ENCODE measurements around the gene ASPHD2. TPM values are rescaled to one million over a fixed set of nuclear protein-coding genes. Genes with fewer than 3 reads are reported as not detected.

The ASPHD2 gene
- total RNA-seq, 1 experiment from 2014 or later = 1.4 TPM

- Histone ChIP-seq H3K4me3 (ENCODE audit: low read depth, low read length, poor library complexity, severe bottlenecking) (no peak overlapping the region), H3K4me1 (ENCODE audit: insufficient read depth, low read length, poor library complexity, severe bottlenecking) (no peaks in the 10 kb centered on the region), H3K9me3 (ENCODE audit: low read depth, low read length, poor library complexity, severe bottlenecking) (no peaks in the 10 kb centered on the region), H3K27ac (ENCODE audit: low read depth, low read length, poor library complexity, severe bottlenecking) (no peak overlapping the region), H3K27me3 (replicated peaks; ENCODE audit: insufficient read depth, low read depth, low read length, poor library complexity) (no peaks in the 10 kb centered on the region), H3K36me3 (ENCODE audit: insufficient read depth, low read length, poor library complexity, severe bottlenecking) (no peaks in the 10 kb centered on the region)
- intact Hi-C loops (cut with micrococcal nuclease; ENCODE audit: unreplicated experiment) = no loop called here
- TF ChIP-seq EZH2 (IDR thresholded peaks at IDR 0.05; ENCODE audit: borderline replicate concordance, low read depth, low read length, poor library complexity, severe bottlenecking) = no peak
- no peak for TF ChIP-seq CTCF (conservative IDR thresholded peaks at IDR 0.05; ENCODE audit: low read depth, low read length)
- ChIA-PET CTCF (no interaction called here), POLR2A (ENCODE audit: low non-redundant PET) (no interaction called here)
- BruUV-seq (replicated peaks) = no TSS peak
- no peak for DNase-seq (ENCODE audit: low spot score)
Observed at GRCh38 chr22:26394777-26395176, 34.3 kb upstream of the ASPHD2 start.

- POLR2A ChIA-PET (ENCODE audit: low non-redundant PET) = no interaction called here
Observed at GRCh38 chr22:26395926-26396325, 33.1 kb upstream of the ASPHD2 start.

GRCh38 chr22:26398741-26399153 lies 30.3 kb upstream of the ASPHD2 start:
- Histone ChIP-seq H3K27me3 (replicated peaks; ENCODE audit: insufficient read depth, low read depth, low read length, poor library complexity) (no peaks in the 10 kb centered on the region), H3K27ac (ENCODE audit: low read depth, low read length, poor library complexity, severe bottlenecking) (no peak overlapping the region), H3K9me3 (ENCODE audit: low read depth, low read length, poor library complexity, severe bottlenecking) (no peaks in the 10 kb centered on the region), H3K4me1 (ENCODE audit: insufficient read depth, low read length, poor library complexity, severe bottlenecking) (no peaks in the 10 kb centered on the region), H3K4me3 (ENCODE audit: low read depth, low read length, poor library complexity, severe bottlenecking) (no peak overlapping the region), H3K36me3 (ENCODE audit: insufficient read depth, low read length, poor library complexity, severe bottlenecking) (no peaks in the 10 kb centered on the region)
- intact Hi-C loops (cut with micrococcal nuclease; ENCODE audit: unreplicated experiment) = loop anchor here (1.0 kb wide), 1 partner anchor 63 kb away; no protein-coding TSS in a partner anchor
- peak; percentile 70 for DNase-seq (ENCODE audit: low spot score)
- peak; percentile 72 for TF ChIP-seq CTCF (conservative IDR thresholded peaks at IDR 0.05; ENCODE audit: low read depth, low read length)
- TF ChIP-seq EZH2 (IDR thresholded peaks at IDR 0.05; ENCODE audit: borderline replicate concordance, low read depth, low read length, poor library complexity, severe bottlenecking) = no peak
- BruUV-seq (replicated peaks) = no TSS peak
- ChIA-PET POLR2A (ENCODE audit: low non-redundant PET) (no interaction called here), CTCF (no interaction called here)

More at GRCh38 chr22:26395926-26396325, 33.1 kb upstream of the ASPHD2 start:
- H3K27ac ChIP-seq (ENCODE audit: low read depth, low read length, poor library complexity, severe bottlenecking) = no peak overlapping the region
- no peak for TF ChIP-seq EZH2 (IDR thresholded peaks at IDR 0.05; ENCODE audit: borderline replicate concordance, low read depth, low read length, poor library complexity, severe bottlenecking)
- TF ChIP-seq CTCF (conservative IDR thresholded peaks at IDR 0.05; ENCODE audit: low read depth, low read length) = no peak
- H3K9me3 ChIP-seq (ENCODE audit: low read depth, low read length, poor library complexity, severe bottlenecking) = no peaks in the 10 kb centered on the region
- intact Hi-C loops (cut with micrococcal nuclease; ENCODE audit: unreplicated experiment) = no loop called here
- CTCF ChIA-PET = interaction anchor here (0.6 to 1.0 kb wide), 2 partner anchors 9 to 29 kb away, joined by 3 to 6 read pairs; no protein-coding TSS in a partner anchor
- DNase-seq (ENCODE audit: low spot score) = no peak
- H3K4me3 ChIP-seq (ENCODE audit: low read depth, low read length, poor library complexity, severe bottlenecking) = no peak overlapping the region
- no peaks in the 10 kb centered on the region for H3K36me3 ChIP-seq (ENCODE audit: insufficient read depth, low read length, poor library complexity, severe bottlenecking)
- H3K27me3 ChIP-seq (replicated peaks; ENCODE audit: insufficient read depth, low read depth, low read length, poor library complexity) = no peaks in the 10 kb centered on the region
- no TSS peak for BruUV-seq (replicated peaks)
- no peaks in the 10 kb centered on the region for H3K4me1 ChIP-seq (ENCODE audit: insufficient read depth, low read length, poor library complexity, severe bottlenecking)
